Measurements from ENCODE around the gene EFHC1.

EFHC1 gene

GRCh38 chr6:52552278-52552643, 132.1 kb downstream of the EFHC1 start:
- Histone ChIP-seq H3K4me3 (ENCODE audit: low read length) (no peak overlapping the region), H3K27me3 (ENCODE audit: control insufficient read depth, insufficient read depth, low read length) (no peaks in the 10 kb centered on the region), H3K9me3 (ENCODE audit: control insufficient read depth, insufficient read depth, low read length) (no peaks in the 10 kb centered on the region), H3K36me3 (ENCODE audit: control insufficient read depth, insufficient read depth, low read length) (no peaks in the 10 kb centered on the region), H3K27ac (ENCODE audit: low read length) (no peak overlapping the region), H3K4me1 (ENCODE audit: control insufficient read depth, insufficient read depth, low read length) (peaks cover 12% of the 10 kb centered on the region)
- no peak for DNase-seq (ENCODE audit: low read depth, low spot score)
- WGBS (ENCODE audit: insufficient coverage, insufficient read length) = no CpG with 5 or more reads among the region's 6 CpGs

GRCh38 chr6:52553158-52553557, 133.0 kb downstream of the EFHC1 start:
- no CpG with 5 or more reads among the region's 1 CpG for WGBS (ENCODE audit: insufficient coverage, insufficient read length)
- no peak overlapping the region for H3K27ac ChIP-seq (ENCODE audit: low read length)
- H3K4me3 ChIP-seq (ENCODE audit: low read length) = no peak overlapping the region
- H3K36me3 ChIP-seq (ENCODE audit: control insufficient read depth, insufficient read depth, low read length) = no peaks in the 10 kb centered on the region
- H3K27me3 ChIP-seq (ENCODE audit: control insufficient read depth, insufficient read depth, low read length) = no peaks in the 10 kb centered on the region
- peaks cover 14% of the 10 kb centered on the region for H3K4me1 ChIP-seq (ENCODE audit: control insufficient read depth, insufficient read depth, low read length)
- no peaks in the 10 kb centered on the region for H3K9me3 ChIP-seq (ENCODE audit: control insufficient read depth, insufficient read depth, low read length)
- DNase-seq (ENCODE audit: low read depth, low spot score) = no peak

GRCh38 chr6:52553719-52554118, 133.6 kb downstream of the EFHC1 start:
- Histone ChIP-seq H3K36me3 (ENCODE audit: control insufficient read depth, insufficient read depth, low read length) (no peaks in the 10 kb centered on the region), H3K9me3 (ENCODE audit: control insufficient read depth, insufficient read depth, low read length) (no peaks in the 10 kb centered on the region), H3K4me1 (ENCODE audit: control insufficient read depth, insufficient read depth, low read length) (peaks cover 14% of the 10 kb centered on the region), H3K27ac (ENCODE audit: low read length) (no peak overlapping the region), H3K4me3 (ENCODE audit: low read length) (no peak overlapping the region), H3K27me3 (ENCODE audit: control insufficient read depth, insufficient read depth, low read length) (no peaks in the 10 kb centered on the region)
- no CpG with 5 or more reads among the region's 2 CpGs for WGBS (ENCODE audit: insufficient coverage, insufficient read length)
- DNase-seq (ENCODE audit: low read depth, low spot score) = no peak

GRCh38 chr6:52554684-52555280, 134.6 kb downstream of the EFHC1 start:
- no peaks in the 10 kb centered on the region for H3K9me3 ChIP-seq (ENCODE audit: control insufficient read depth, insufficient read depth, low read length)
- no CpG with 5 or more reads among the region's 6 CpGs for WGBS (ENCODE audit: insufficient coverage, insufficient read length)
- no peak for DNase-seq (ENCODE audit: low read depth, low spot score)
- H3K4me3 ChIP-seq (ENCODE audit: low read length) = no peak overlapping the region
- no peaks in the 10 kb centered on the region for H3K36me3 ChIP-seq (ENCODE audit: control insufficient read depth, insufficient read depth, low read length)
- no peak overlapping the region for H3K27ac ChIP-seq (ENCODE audit: low read length)
- peaks cover 14% of the 10 kb centered on the region for H3K4me1 ChIP-seq (ENCODE audit: control insufficient read depth, insufficient read depth, low read length)
- H3K27me3 ChIP-seq (ENCODE audit: control insufficient read depth, insufficient read depth, low read length) = no peaks in the 10 kb centered on the region

GRCh38 chr6:52555518-52556233, 135.5 kb downstream of the EFHC1 start:
- H3K36me3 ChIP-seq (ENCODE audit: control insufficient read depth, insufficient read depth, low read length) = no peaks in the 10 kb centered on the region
- H3K27ac ChIP-seq (ENCODE audit: low read length) = no peak overlapping the region
- no peak overlapping the region for H3K4me3 ChIP-seq (ENCODE audit: low read length)
- H3K27me3 ChIP-seq (ENCODE audit: control insufficient read depth, insufficient read depth, low read length) = no peaks in the 10 kb centered on the region
- no CpG with 5 or more reads among the region's 5 CpGs for WGBS (ENCODE audit: insufficient coverage, insufficient read length)
- H3K9me3 ChIP-seq (ENCODE audit: control insufficient read depth, insufficient read depth, low read length) = no peaks in the 10 kb centered on the region
- peaks cover 14% of the 10 kb centered on the region for H3K4me1 ChIP-seq (ENCODE audit: control insufficient read depth, insufficient read depth, low read length)
- DNase-seq (ENCODE audit: low read depth, low spot score) = no peak

- no peak for DNase-seq (ENCODE audit: low read depth, low spot score)
- Histone ChIP-seq H3K4me3 (ENCODE audit: low read length) (no peak overlapping the region), H3K27me3 (ENCODE audit: control insufficient read depth, insufficient read depth, low read length) (no peaks in the 10 kb centered on the region), H3K9me3 (ENCODE audit: control insufficient read depth, insufficient read depth, low read length) (no peaks in the 10 kb centered on the region), H3K27ac (ENCODE audit: low read length) (no peak overlapping the region), H3K36me3 (ENCODE audit: control insufficient read depth, insufficient read depth, low read length) (no peaks in the 10 kb centered on the region), H3K4me1 (ENCODE audit: control insufficient read depth, insufficient read depth, low read length) (peaks cover 4% of the 10 kb centered on the region; the same call in 1 of the 2 replicates)
- WGBS (ENCODE audit: insufficient coverage, insufficient read length) = no CpG with 5 or more reads among the region's 11 CpGs
Observed at GRCh38 chr6:52557389-52558265, 137.5 kb downstream of the EFHC1 start.

- Histone ChIP-seq H3K4me3 (ENCODE audit: low read length) (no peak overlapping the region), H3K27ac (ENCODE audit: low read length) (no peak overlapping the region), H3K36me3 (ENCODE audit: control insufficient read depth, insufficient read depth, low read length) (no peaks in the 10 kb centered on the region), H3K9me3 (ENCODE audit: control insufficient read depth, insufficient read depth, low read length) (no peaks in the 10 kb centered on the region), H3K4me1 (ENCODE audit: control insufficient read depth, insufficient read depth, low read length) (peaks cover 4% of the 10 kb centered on the region; the same call in 1 of the 2 replicates), H3K27me3 (ENCODE audit: control insufficient read depth, insufficient read depth, low read length) (no peaks in the 10 kb centered on the region)
- WGBS (ENCODE audit: insufficient coverage, insufficient read length) = no CpG with 5 or more reads among the region's 6 CpGs
- no peak for DNase-seq (ENCODE audit: low read depth, low spot score)
Observed at GRCh38 chr6:52558266-52559000, 138.3 kb downstream of the EFHC1 start.

GRCh38 chr6:52560462-52560861, 140.3 kb downstream of the EFHC1 start:
- Histone ChIP-seq H3K4me1 (ENCODE audit: control insufficient read depth, insufficient read depth, low read length) (peaks cover 5% of the 10 kb centered on the region; the same call in 1 of the 2 replicates), H3K27me3 (ENCODE audit: control insufficient read depth, insufficient read depth, low read length) (no peaks in the 10 kb centered on the region), H3K9me3 (ENCODE audit: control insufficient read depth, insufficient read depth, low read length) (no peaks in the 10 kb centered on the region), H3K36me3 (ENCODE audit: control insufficient read depth, insufficient read depth, low read length) (no peaks in the 10 kb centered on the region), H3K4me3 (ENCODE audit: low read length) (no peak overlapping the region), H3K27ac (ENCODE audit: low read length) (no peak overlapping the region)
- no CpG with 5 or more reads among the region's 5 CpGs for WGBS (ENCODE audit: insufficient coverage, insufficient read length)
- DNase-seq (ENCODE audit: low read depth, low spot score) = no peak

GRCh38 chr6:52562911-52563310, 142.8 kb downstream of the EFHC1 start:
- H3K27ac ChIP-seq (ENCODE audit: low read length) = no peak overlapping the region
- H3K36me3 ChIP-seq (ENCODE audit: control insufficient read depth, insufficient read depth, low read length) = no peaks in the 10 kb centered on the region
- no peaks in the 10 kb centered on the region for H3K27me3 ChIP-seq (ENCODE audit: control insufficient read depth, insufficient read depth, low read length)
- WGBS (ENCODE audit: insufficient coverage, insufficient read length) = no CpG with 5 or more reads among the region's 3 CpGs
- peaks cover 6% of the 10 kb centered on the region; the same call in 1 of the 2 replicates for H3K4me1 ChIP-seq (ENCODE audit: control insufficient read depth, insufficient read depth, low read length)
- no peaks in the 10 kb centered on the region for H3K9me3 ChIP-seq (ENCODE audit: control insufficient read depth, insufficient read depth, low read length)
- H3K4me3 ChIP-seq (ENCODE audit: low read length) = no peak overlapping the region
- no peak for DNase-seq (ENCODE audit: low read depth, low spot score)

- no peaks in the 10 kb centered on the region for H3K27me3 ChIP-seq (ENCODE audit: control insufficient read depth, insufficient read depth, low read length)
- no peak for DNase-seq (ENCODE audit: low read depth, low spot score)
Observed at GRCh38 chr6:52564856-52565255, 144.7 kb downstream of the EFHC1 start.

More at GRCh38 chr6:52564856-52565255, 144.7 kb downstream of the EFHC1 start:
- H3K36me3 ChIP-seq (ENCODE audit: control insufficient read depth, insufficient read depth, low read length) = no peaks in the 10 kb centered on the region
- no peak overlapping the region for H3K27ac ChIP-seq (ENCODE audit: low read length)
- no CpG with 5 or more reads among the region's 3 CpGs for WGBS (ENCODE audit: insufficient coverage, insufficient read length)
- H3K4me3 ChIP-seq (ENCODE audit: low read length) = no peak overlapping the region
- H3K9me3 ChIP-seq (ENCODE audit: control insufficient read depth, insufficient read depth, low read length) = no peaks in the 10 kb centered on the region
- H3K4me1 ChIP-seq (ENCODE audit: control insufficient read depth, insufficient read depth, low read length) = peaks cover 3% of the 10 kb centered on the region; the same call in 1 of the 2 replicates
